Measurements from ENCODE around the gene LTC4S. TPM values are rescaled to one million over a fixed set of nuclear protein-coding genes. Genes with fewer than 3 reads are reported as not detected.

Gene LTC4S
- total RNA-seq, 1 experiment from 2014 or later, result 2.6 TPM

GRCh38 chr5:179817890-179818745 lies 24.3 kb downstream of the LTC4S start:
- CTCF ChIA-PET, result interaction anchor here (1.3 to 1.9 kb wide), 3 partner anchors 16 to 157 kb away, joined by 3 to 8 read pairs (median 5); no protein-coding TSS in a partner anchor
- DNase-seq (ENCODE audit: low spot score) (no peak), ATAC-seq (no peak)
- peaks cover 48% of the 10 kb centered on the region for H3K4me1 Mint-ChIP-seq
- H3K27me3 Mint-ChIP-seq (ENCODE audit: low read depth), result peaks cover 22% of the 10 kb centered on the region
- H3K4me3 Mint-ChIP-seq, result peak overlapping the region; percentile 62
- H3K9me3 Mint-ChIP-seq, result no peaks in the 10 kb centered on the region
- H3K27ac Mint-ChIP-seq, result no peak overlapping the region
- peaks cover 11% of the 10 kb centered on the region for H3K36me3 Mint-ChIP-seq
- no peak for TF ChIP-seq TEAD1 (CRISPR knock-in tag; IDR thresholded peaks at IDR 0.05)
- no peak for TF ChIP-seq SP1 (CRISPR knock-in tag; conservative IDR thresholded peaks at IDR 0.05)
- no peak for TF ChIP-seq ZBTB21 (CRISPR knock-in tag; IDR thresholded peaks at IDR 0.05; ENCODE audit: borderline replicate concordance)
- TF ChIP-seq GTF2I (CRISPR knock-in tag; conservative IDR thresholded peaks at IDR 0.05), result no peak
- no peak for TF ChIP-seq ATF2 (CRISPR knock-in tag; IDR thresholded peaks at IDR 0.05; ENCODE audit: borderline replicate concordance, low read depth)
- TF ChIP-seq RORB (CRISPR knock-in tag; IDR thresholded peaks at IDR 0.05), result no peak
- TF ChIP-seq FOXP4 (CRISPR knock-in tag; IDR thresholded peaks at IDR 0.05), result no peak
- POLR2A ChIA-PET, result interaction anchor here (0.7 to 1.3 kb wide), 3 partner anchors 11 to 42 kb away, joined by 3 to 9 read pairs (median 3); no protein-coding TSS in a partner anchor

- CTCF ChIA-PET, result interaction anchor here (2.5 kb wide), 1 partner anchor 16 kb away, joined by 20 read pairs; no protein-coding TSS in a partner anchor
- DNase-seq (ENCODE audit: low spot score) (peak; percentile 66), ATAC-seq (peak; percentile 7)
- H3K4me3 Mint-ChIP-seq, result peak overlapping the region; percentile 62
- peaks cover 10% of the 10 kb centered on the region for H3K36me3 Mint-ChIP-seq
- H3K27ac Mint-ChIP-seq, result no peak overlapping the region
- peaks cover 22% of the 10 kb centered on the region for H3K27me3 Mint-ChIP-seq (ENCODE audit: low read depth)
- POLR2A ChIA-PET, result interaction anchor here (1.0 kb wide), 1 partner anchor 87 kb away, joined by 3 read pairs; no protein-coding TSS in a partner anchor
- H3K4me1 Mint-ChIP-seq, result peaks cover 41% of the 10 kb centered on the region
- no peaks in the 10 kb centered on the region for H3K9me3 Mint-ChIP-seq
- TF ChIP-seq E2F5 (CRISPR knock-in tag; IDR thresholded peaks at IDR 0.05) (peak; percentile 85), ZSCAN18 (CRISPR knock-in tag; IDR thresholded peaks at IDR 0.05) (no peak), HMGXB4 (CRISPR knock-in tag; IDR thresholded peaks at IDR 0.05) (peak; percentile 81; the same call in 1 of the 2 replicates), ZNF512 (CRISPR knock-in tag; IDR thresholded peaks at IDR 0.05; ENCODE audit: borderline replicate concordance) (no peak), PREB (CRISPR knock-in tag; IDR thresholded peaks at IDR 0.05; ENCODE audit: borderline replicate concordance) (no peak), ZBTB43 (CRISPR knock-in tag; IDR thresholded peaks at IDR 0.05) (no peak), GABPB1 (CRISPR knock-in tag; IDR thresholded peaks at IDR 0.05) (peak; percentile 76), RELA (CRISPR knock-in tag; IDR thresholded peaks at IDR 0.05; ENCODE audit: borderline replicate concordance) (0 out of 2 replicates have a peak, but pooled peaks have one; percentile 53), PRRX2 (CRISPR knock-in tag; IDR thresholded peaks at IDR 0.05) (no peak), FOXP1 (CRISPR knock-in tag; IDR thresholded peaks at IDR 0.05; ENCODE audit: borderline replicate concordance) (no peak), E2F1 (CRISPR knock-in tag; IDR thresholded peaks at IDR 0.05) (no peak), NR3C1 (CRISPR knock-in tag; conservative IDR thresholded peaks at IDR 0.05; ENCODE audit: low read depth) (no peak)
These were observed 25.0 kb downstream of the LTC4S start for GRCh38 chr5:179818746-179819295.
